Prostate gland (tissue), 2 donors: ENCODE data around the gene IL3RA. TPM values are rescaled to one million over a fixed set of nuclear protein-coding genes. Genes with fewer than 3 reads are reported as not detected.
"Not testable (repeated sequence)": the region's sequence is repeated elsewhere in the genome, so short reads cannot be mapped to it uniquely, and the experiment has no call there.

Source experiments
- DNase-seq: peaks from one replicate; pipeline ENCODE4 v3.0.0-alpha.2; 2019; ENCODE audit warnings: low spot score
- H3K27ac ChIP-seq, 2 donors: fragments of 200-600 bp; sonication (generic); 2 replicates each; pipeline ENCODE4 v1.5.1; 2017 to 2019
- H3K27me3 ChIP-seq: fragments of 200-600 bp; sonication (generic); replicated peaks from 2 replicates; pipeline ENCODE4 v1.5.1; 2019; ENCODE audit not compliant: insufficient read depth
- H3K36me3 ChIP-seq, 2 donors: fragments of 200-600 bp; sonication (generic); 1 replicate in 1 of 2; 2 replicates in 1 of 2; pipeline versions ENCODE4 v1.5.1 to v1.8.1; 2017 to 2019
- H3K4me1 ChIP-seq: fragments of 200-600 bp; sonication (generic); replicated peaks from 2 replicates; pipeline ENCODE4 v1.5.1; 2019
- H3K4me3 ChIP-seq, 2 donors: fragments of 200-600 bp; sonication (generic); 2 replicates each; pipeline ENCODE4 v1.5.1; 2017 to 2019
- H3K9me3 ChIP-seq: fragments of 200-600 bp; sonication (generic); 2 replicates; pipeline ENCODE4 v1.5.1; 2017
- POLR2A ChIP-seq: fragments of 450-650 bp; IDR thresholded peaks from one replicate; pipeline ENCODE4 v1.6.1; 2016; ENCODE audit warnings: antibody characterized with exemption, mild to moderate bottlenecking
- POLR2AphosphoS5 ChIP-seq: sonication (generic); formaldehyde crosslinking; IDR thresholded peaks from one replicate; pipeline ENCODE4 v1.6.1; 2017; ENCODE audit warnings: antibody characterized with exemption
- WGBS: methylation state at CpG from one replicate; pipeline ENCODE4 v1.1.5; 2018; 5-methylcytosine and 5-hydroxymethylcytosine counted together
- intact Hi-C: fragments of 100-400 bp; cut with DNase I; formaldehyde crosslinking; loops from one replicate; pipeline ENCODE4 v1.14.2; 2022
- total RNA-seq, 2 donors: library from RNA; depleted of rRNA; stranded (reverse); fragments of >200 nt; gene quantifications; one replicate each; pipeline ENCODE4 v1.1.0, GENCODE V29; 2016
- TF ChIP-seq, protein P1 (sequence below), 4 experiments: fragments of 200-600 bp in 2 of 4; fragments of 450-650 bp in 2 of 4; sonication (generic) in 2 of 4; IDR thresholded peaks; 1 replicate in 3 of 4; 2 replicates in 1 of 4; pipeline ENCODE4 v1.5.1; 2016 to 2019; ENCODE audit warnings: antibody characterized with exemption in 4 of 4, mild to moderate bottlenecking in 2 of 4, moderate library complexity in 2 of 4

Gene IL3RA
- total RNA-seq, 2 donors from 2014 or later: 3.3 to 7.2 TPM

- H3K36me3 ChIP-seq: peaks cover 0 to 5% of the 10 kb centered on the region in 2 donors
- 76% methylated on average over 2 of the region's 2 CpGs for WGBS
These were observed 23.6 kb downstream of the IL3RA start for GRCh38 chrX:1360171-1360570.

GRCh38 chrX:1361275-1361674 is 24.7 kb downstream of the IL3RA start:
- Histone ChIP-seq H3K27me3 (no peaks in the 10 kb centered on the region), H3K36me3 (peaks cover 0 to 5% of the 10 kb centered on the region in 2 donors), H3K4me1 (no peaks in the 10 kb centered on the region), H3K4me3 (no peak overlapping the region), H3K9me3 (no peaks in the 10 kb centered on the region), H3K27ac (no peak overlapping the region)
- intact Hi-C loops: no loop called here
- TF ChIP-seq POLR2A: no peak
- TF ChIP-seq, protein P1, sequence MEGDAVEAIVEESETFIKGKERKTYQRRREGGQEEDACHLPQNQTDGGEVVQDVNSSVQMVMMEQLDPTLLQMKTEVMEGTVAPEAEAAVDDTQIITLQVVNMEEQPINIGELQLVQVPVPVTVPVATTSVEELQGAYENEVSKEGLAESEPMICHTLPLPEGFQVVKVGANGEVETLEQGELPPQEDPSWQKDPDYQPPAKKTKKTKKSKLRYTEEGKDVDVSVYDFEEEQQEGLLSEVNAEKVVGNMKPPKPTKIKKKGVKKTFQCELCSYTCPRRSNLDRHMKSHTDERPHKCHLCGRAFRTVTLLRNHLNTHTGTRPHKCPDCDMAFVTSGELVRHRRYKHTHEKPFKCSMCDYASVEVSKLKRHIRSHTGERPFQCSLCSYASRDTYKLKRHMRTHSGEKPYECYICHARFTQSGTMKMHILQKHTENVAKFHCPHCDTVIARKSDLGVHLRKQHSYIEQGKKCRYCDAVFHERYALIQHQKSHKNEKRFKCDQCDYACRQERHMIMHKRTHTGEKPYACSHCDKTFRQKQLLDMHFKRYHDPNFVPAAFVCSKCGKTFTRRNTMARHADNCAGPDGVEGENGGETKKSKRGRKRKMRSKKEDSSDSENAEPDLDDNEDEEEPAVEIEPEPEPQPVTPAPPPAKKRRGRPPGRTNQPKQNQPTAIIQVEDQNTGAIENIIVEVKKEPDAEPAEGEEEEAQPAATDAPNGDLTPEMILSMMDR (IDR thresholded peaks at IDR 0.05): no peak
- no peak for TF ChIP-seq POLR2AphosphoS5
- WGBS: 81% methylated on average over 12 of the region's 12 CpGs
- no peak for DNase-seq

More at GRCh38 chrX:1360171-1360570, 23.6 kb downstream of the IL3RA start:
- no peak overlapping the region for H3K4me3 ChIP-seq
- TF ChIP-seq, protein P1 (IDR thresholded peaks at IDR 0.05): no peak
- no peak for TF ChIP-seq POLR2AphosphoS5
- TF ChIP-seq POLR2A: no peak
- no peaks in the 10 kb centered on the region for H3K27me3 ChIP-seq
- H3K4me1 ChIP-seq: no peaks in the 10 kb centered on the region
- no peaks in the 10 kb centered on the region for H3K9me3 ChIP-seq
- intact Hi-C loops: no loop called here
- no peak for DNase-seq
- no peak overlapping the region for H3K27ac ChIP-seq

DNA sequence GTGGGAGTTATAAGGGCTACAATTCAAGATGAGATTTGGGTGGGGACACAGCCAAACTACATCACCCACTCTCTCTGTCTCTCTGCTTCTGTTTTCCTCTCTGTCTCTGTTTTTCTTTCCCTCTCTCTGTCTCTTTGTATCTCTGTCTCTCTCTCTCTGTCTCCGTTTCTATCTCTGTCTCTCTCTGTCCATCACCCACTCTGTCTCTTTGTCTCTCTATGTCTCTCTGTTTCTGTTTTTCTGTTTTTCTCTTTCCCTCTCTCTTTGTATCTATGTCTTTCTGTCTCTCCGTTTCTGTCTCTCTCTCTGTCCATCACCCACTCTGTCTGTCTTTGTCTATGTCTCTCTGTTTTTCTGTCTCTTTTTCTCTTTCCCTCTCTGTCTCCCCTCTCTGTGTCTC is 25.3 kb downstream of the IL3RA start:
- intact Hi-C loops: no loop called here
- Histone ChIP-seq H3K27ac (no peak overlapping the region), H3K9me3 (no peaks in the 10 kb centered on the region), H3K4me1 (no peaks in the 10 kb centered on the region), H3K36me3 (peaks cover 0 to 5% of the 10 kb centered on the region in 2 donors), H3K27me3 (no peaks in the 10 kb centered on the region), H3K4me3 (no peak overlapping the region)
- WGBS: 91% methylated on average over 2 of the region's 2 CpGs
- DNase-seq: no peak
- TF ChIP-seq, protein P1 (IDR thresholded peaks at IDR 0.05): no peak
- TF ChIP-seq POLR2A (no peak), POLR2AphosphoS5 (no peak)

GRCh38 chrX:1366363-1366762 is 29.8 kb downstream of the IL3RA start:
- H3K27ac ChIP-seq, H3K27me3 ChIP-seq, intact Hi-C loops, H3K36me3 ChIP-seq, H3K4me3 ChIP-seq, DNase-seq, H3K9me3 ChIP-seq, H3K4me1 ChIP-seq: not testable (repeated sequence)
- WGBS: 93% methylated on average over 16 of the region's 63 CpGs

DNA sequence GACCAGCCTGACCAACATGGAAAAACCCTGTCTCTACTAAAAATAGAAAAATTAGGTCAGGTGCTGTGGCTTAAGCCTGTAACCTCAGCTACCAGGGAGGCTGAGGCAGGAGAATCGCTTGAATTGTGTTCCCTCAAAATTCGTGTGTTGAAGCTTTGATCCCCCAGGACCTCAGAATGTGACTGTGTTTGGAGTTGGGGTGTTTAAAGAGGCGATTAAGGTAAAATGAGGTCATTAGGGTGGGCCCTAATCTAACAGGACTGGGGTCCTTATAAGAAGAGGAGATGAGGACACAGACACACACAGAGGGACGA is 31.8 kb downstream of the IL3RA start:
- TF ChIP-seq POLR2AphosphoS5 (no peak), POLR2A (no peak)
- TF ChIP-seq, protein P1 (IDR thresholded peaks at IDR 0.05): no peak
- Histone ChIP-seq H3K27me3 (no peaks in the 10 kb centered on the region), H3K36me3 (no peaks in the 10 kb centered on the region), H3K27ac (no peak overlapping the region), H3K4me3 (no peak overlapping the region), H3K9me3 (no peaks in the 10 kb centered on the region), H3K4me1 (no peaks in the 10 kb centered on the region)
- 79% methylated on average over 4 of the region's 4 CpGs for WGBS
- no peak for DNase-seq
- intact Hi-C loops: no loop called here
